Glomerular visceral epithelial cell (primary cell): ENCODE data around the gene NME9.

Experiments used
- DNase-seq: peaks from one replicate; pipeline ENCODE4 v3.0.0-alpha.2; 2016; ENCODE audit errors: extremely low spot score

The NME9 gene

GRCh38 chr3:138282836-138283235 is 46.8 kb downstream of the NME9 start:
- no peak for DNase-seq

DNA sequence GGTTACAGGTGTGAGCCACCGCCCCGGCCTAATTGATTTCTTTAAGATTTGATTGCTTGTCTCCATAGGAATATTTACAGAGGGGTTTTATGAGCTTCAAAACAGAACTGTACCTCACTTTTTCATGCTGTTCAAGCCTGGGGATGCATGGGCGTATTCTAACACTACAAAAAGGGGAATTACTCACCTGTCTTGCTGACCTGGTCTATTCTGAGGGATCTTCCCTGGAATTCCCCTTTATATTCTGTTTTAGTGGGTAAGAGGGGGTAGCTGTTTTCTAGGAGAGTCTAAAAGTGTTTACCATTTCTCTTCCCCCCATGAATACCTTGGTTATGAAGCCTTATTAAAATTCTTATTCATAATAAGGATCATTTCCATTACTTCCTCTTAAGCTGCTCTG is 48.1 kb downstream of the NME9 start:
- no peak for DNase-seq

GRCh38 chr3:138271189-138271794 is 58.4 kb downstream of the NME9 start:
- no peak for DNase-seq

- no peak for DNase-seq
Measured at GRCh38 chr3:138270245-138270644, 59.4 kb downstream of the NME9 start.

DNA sequence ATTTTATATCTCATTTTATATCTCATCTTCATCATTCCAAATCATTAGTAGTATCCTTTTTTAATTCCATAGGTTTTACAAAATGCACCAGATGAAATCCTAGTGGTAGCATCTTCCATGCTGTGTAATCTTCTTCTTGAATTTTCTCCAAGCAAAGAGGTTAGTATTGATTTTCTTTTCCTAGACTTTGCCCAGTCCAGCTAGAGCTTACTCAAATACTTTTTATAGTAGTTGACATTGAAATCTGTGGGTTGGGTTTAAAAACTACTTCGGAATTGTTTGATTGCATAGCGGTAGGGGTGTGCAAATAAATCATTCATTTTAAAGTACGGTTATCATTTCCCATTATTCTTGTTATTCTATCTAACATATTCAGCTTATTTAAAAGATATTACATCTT is 62.6 kb downstream of the NME9 start:
- DNase-seq, result no peak

DNA sequence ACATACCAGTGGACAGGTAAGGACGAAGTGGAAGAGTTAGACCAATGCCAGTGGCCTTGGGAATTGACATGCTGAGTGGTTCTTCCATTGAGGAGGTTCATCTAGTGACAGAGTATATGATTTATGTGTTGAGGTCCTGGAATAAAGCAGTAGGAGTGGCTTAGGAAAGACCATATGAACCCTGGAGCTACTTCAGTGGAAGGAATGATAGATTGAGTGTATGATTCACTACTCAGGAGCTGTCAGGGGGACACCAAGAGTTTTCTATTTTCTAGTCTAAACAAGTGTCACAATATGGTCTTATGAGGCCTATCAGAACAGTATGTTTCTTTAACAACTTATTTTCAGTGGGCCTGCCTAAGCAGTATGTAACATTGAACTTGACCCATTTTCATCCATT is 63.9 kb downstream of the NME9 start:
- DNase-seq, result no peak

GRCh38 chr3:138263104-138263503 is 66.5 kb downstream of the NME9 start:
- DNase-seq, result no peak

DNA sequence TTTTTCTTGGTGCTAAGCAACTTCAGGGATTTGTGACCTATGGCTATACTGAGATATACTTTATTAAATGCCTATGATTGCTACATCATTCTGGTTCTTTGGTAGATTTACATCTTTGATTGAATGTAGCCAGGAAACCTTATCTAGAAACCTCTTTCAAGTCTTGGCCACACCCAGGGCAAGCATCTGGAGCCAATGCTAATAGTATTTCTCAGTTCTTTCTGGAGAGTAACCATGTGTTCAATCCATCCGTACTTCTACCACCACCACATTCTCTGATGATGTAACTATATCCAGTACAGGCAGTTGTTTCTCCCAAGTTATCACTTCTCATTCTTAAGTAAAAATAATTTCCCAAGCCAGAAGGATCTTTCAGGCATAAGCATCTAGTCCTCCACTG is 69.0 kb downstream of the NME9 start:
- no peak for DNase-seq

GRCh38 chr3:138259126-138259525 is 70.5 kb downstream of the NME9 start:
- DNase-seq, result no peak

- no peak for DNase-seq
Measured at GRCh38 chr3:138257986-138258385, 71.7 kb downstream of the NME9 start.

DNA sequence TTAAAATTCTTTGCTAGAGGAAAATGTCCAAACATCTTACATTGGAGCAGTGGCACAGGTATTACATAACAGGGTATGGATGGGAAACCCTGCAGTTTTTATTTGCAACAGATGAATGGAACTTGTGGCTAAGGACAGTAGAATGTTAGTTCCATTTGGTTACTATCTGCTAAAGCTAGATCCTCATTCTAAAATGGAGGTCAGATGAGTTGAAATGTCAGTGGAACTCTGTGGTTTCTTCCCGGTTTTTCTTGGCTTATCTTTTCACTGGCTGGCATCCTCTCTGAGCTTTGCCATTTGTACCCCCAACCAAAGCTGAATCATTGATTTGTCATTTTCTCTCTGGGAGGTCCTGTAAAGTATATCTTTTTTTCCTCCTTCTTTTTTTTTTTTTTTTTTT is 73.6 kb downstream of the NME9 start:
- peak; percentile 47 for DNase-seq

- DNase-seq, result peak; percentile 17
Measured at GRCh38 chr3:138254216-138254615, 75.4 kb downstream of the NME9 start.

GRCh38 chr3:138253609-138254008 is 76.0 kb downstream of the NME9 start:
- DNase-seq, result no peak
